Measurements from ENCODE around the gene PRSS57. TPM values are rescaled to one million over a fixed set of nuclear protein-coding genes. Genes with fewer than 3 reads are reported as not detected.

Gene PRSS57
- total and polyA plus RNA-seq, 2 of the 13 experiments (the other 11 are each of a cell fraction or from before 2014, with no cell fraction given): 0.12 TPM; not detected in 1

DNA sequence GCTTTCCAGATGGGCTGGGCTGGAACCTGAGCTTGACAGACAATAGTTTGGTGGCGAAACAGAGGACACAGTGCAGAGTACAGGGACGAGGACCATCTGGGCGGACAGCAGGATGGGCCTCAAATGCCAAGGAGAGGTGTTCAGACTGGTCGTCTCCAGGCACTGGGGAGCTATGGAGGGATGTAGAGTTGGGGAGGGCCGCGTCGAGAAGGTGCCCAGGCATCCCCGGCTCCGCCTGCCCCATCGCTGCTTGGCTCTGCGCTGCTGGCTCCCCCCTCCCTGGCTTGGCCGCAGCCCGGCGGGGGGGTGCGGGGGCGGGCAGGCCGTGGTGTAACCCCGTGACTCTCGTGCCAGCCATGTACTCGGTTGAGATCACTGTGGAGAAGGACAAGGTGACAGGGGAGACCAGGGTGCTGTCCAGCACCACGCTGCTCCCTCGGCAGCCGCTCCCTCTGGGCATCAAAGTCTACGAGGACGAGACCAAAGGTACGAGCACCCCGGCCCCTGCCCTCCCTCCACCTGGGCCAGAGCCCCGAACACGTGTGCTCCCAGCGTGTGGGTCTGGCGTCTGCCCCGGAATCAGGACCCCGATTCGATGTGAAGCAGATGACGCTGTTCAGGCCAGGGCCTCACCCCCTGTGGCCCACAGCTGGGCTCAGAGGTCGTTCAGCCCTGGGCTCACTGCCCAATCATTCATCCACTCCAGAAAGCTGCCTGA lies 44.9 kb upstream of the PRSS57 start (continued):
- no peak; the same call in 1 of the 2 replicates for TF ChIP-seq HOXA5 (CRISPR knock-in tag; IDR thresholded peaks at IDR 0.05)
- TF ChIP-seq ZNF513 (CRISPR knock-in tag; conservative IDR thresholded peaks at IDR 0.05): no peak
- 0 out of 2 replicates have a peak, but pooled peaks have one; percentile 29 for TF ChIP-seq ZNF878 (CRISPR knock-in tag; IDR thresholded peaks at IDR 0.05)
- peak; percentile 12 for TF ChIP-seq ZFP36 (IDR thresholded peaks at IDR 0.05; ENCODE audit: borderline replicate concordance, low read depth, low read length, partially characterized antibody)
- TF ChIP-seq IKZF1 (IDR thresholded peaks at IDR 0.05): no peak
- TF ChIP-seq RXRB (CRISPR knock-in tag; IDR thresholded peaks at IDR 0.05; ENCODE audit: borderline replicate concordance): 0 out of 2 replicates have a peak, but pooled peaks have one; percentile 26
- TF ChIP-seq, protein P1, sequence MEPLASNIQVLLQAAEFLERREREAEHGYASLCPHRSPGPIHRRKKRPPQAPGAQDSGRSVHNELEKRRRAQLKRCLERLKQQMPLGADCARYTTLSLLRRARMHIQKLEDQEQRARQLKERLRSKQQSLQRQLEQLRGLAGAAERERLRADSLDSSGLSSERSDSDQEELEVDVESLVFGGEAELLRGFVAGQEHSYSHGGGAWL (CRISPR knock-in tag; IDR thresholded peaks at IDR 0.05): peak; percentile 72; the same call in 1 of the 2 replicates
- TF ChIP-seq RNF219 (CRISPR knock-in tag; IDR thresholded peaks at IDR 0.05): no peak
- TF ChIP-seq ZNF263 (CRISPR knock-in tag; IDR thresholded peaks at IDR 0.05): peak; percentile 74
- TF ChIP-seq, protein P2, sequence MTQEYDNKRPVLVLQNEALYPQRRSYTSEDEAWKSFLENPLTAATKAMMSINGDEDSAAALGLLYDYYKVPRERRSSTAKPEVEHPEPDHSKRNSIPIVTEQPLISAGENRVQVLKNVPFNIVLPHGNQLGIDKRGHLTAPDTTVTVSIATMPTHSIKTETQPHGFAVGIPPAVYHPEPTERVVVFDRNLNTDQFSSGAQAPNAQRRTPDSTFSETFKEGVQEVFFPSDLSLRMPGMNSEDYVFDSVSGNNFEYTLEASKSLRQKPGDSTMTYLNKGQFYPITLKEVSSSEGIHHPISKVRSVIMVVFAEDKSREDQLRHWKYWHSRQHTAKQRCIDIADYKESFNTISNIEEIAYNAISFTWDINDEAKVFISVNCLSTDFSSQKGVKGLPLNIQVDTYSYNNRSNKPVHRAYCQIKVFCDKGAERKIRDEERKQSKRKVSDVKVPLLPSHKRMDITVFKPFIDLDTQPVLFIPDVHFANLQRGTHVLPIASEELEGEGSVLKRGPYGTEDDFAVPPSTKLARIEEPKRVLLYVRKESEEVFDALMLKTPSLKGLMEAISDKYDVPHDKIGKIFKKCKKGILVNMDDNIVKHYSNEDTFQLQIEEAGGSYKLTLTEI (CRISPR knock-in tag; conservative IDR thresholded peaks at IDR 0.05): no peak; the same call in 1 of the 2 replicates
- TF ChIP-seq USF2 (IDR thresholded peaks at IDR 0.05; ENCODE audit: low read depth, low read length): no peak
- no peak for TF ChIP-seq USF2 (CRISPR knock-in tag; IDR thresholded peaks at IDR 0.05; ENCODE audit: borderline replicate concordance)
- TF ChIP-seq, protein P3, sequence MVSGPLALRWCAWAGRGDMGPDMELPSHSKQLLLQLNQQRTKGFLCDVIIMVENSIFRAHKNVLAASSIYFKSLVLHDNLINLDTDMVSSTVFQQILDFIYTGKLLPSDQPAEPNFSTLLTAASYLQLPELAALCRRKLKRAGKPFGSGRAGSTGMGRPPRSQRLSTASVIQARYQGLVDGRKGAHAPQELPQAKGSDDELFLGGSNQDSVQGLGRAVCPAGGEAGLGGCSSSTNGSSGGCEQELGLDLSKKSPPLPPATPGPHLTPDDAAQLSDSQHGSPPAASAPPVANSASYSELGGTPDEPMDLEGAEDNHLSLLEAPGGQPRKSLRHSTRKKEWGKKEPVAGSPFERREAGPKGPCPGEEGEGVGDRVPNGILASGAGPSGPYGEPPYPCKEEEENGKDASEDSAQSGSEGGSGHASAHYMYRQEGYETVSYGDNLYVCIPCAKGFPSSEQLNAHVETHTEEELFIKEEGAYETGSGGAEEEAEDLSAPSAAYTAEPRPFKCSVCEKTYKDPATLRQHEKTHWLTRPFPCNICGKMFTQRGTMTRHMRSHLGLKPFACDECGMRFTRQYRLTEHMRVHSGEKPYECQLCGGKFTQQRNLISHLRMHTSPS (CRISPR knock-in tag; IDR thresholded peaks at IDR 0.05; ENCODE audit: low read depth): peak; percentile 94
- TF ChIP-seq IKZF5 (CRISPR knock-in tag; IDR thresholded peaks at IDR 0.05): no peak
- no peak for TF ChIP-seq FOXP1 (IDR thresholded peaks at IDR 0.05)
- TF ChIP-seq FOXP1 (CRISPR knock-in tag; IDR thresholded peaks at IDR 0.05): no peak

All from HepG2 (cell line).